Stimulated activated effector memory CD8-positive, alpha-beta T cell treated with anti-CD3 and anti-CD28 coated beads, Interleukin-12 subunit alpha, Interleukin-12 subunit beta, amount 100 ng/mL, for 72 hours (primary cell): ENCODE measurements around the gene TMEM120B.
A peak's percentile ranks its signal among the peaks of the same experiment; 100 is the strongest.

Source experiments
- ATAC-seq: fragments of 150-1000 bp; cut with Tn5 transposase; 2 replicates; pipeline ENCODE4 v1.10.0; 2021
- DNase-seq, 2 donors: peaks; one replicate each; pipeline ENCODE4 v3.0.0; 2021 to 2022; ENCODE audit warnings: low spot score in 2 of 2
- H3K27ac Mint-ChIP-seq: one replicate; pipeline ENCODE4 v1.8.0; 2022; ENCODE audit warnings: mild to moderate bottlenecking, mixed read lengths
- H3K36me3 Mint-ChIP-seq: one replicate; pipeline ENCODE4 v1.8.0; 2022; ENCODE audit warnings: mild to moderate bottlenecking, mixed read lengths
- H3K4me1 Mint-ChIP-seq: one replicate; pipeline ENCODE4 v1.8.0; 2022; ENCODE audit warnings: mixed read lengths
- H3K4me3 Mint-ChIP-seq: one replicate; pipeline ENCODE4 v1.8.0; 2022; ENCODE audit warnings: mild to moderate bottlenecking, mixed read lengths
- H3K9me3 Mint-ChIP-seq: one replicate; pipeline ENCODE4 v1.8.0; 2022; ENCODE audit warnings: mixed read lengths

Gene TMEM120B

GRCh38 chr12:121804417-121805111, 92.0 kb downstream of the TMEM120B start:
- H3K36me3 Mint-ChIP-seq, result peaks cover 74% of the 10 kb centered on the region
- DNase-seq (no peak), ATAC-seq (no peak)
- H3K4me3 Mint-ChIP-seq, result peak overlapping the region; percentile 97
- H3K27ac Mint-ChIP-seq, result peak overlapping the region; percentile 94
- H3K4me1 Mint-ChIP-seq, result peaks cover 36% of the 10 kb centered on the region
- H3K9me3 Mint-ChIP-seq, result no peaks in the 10 kb centered on the region

- DNase-seq, result no peak
- Mint-ChIP-seq H3K27ac (peak overlapping the region; percentile 94), H3K4me1 (peaks cover 36% of the 10 kb centered on the region), H3K4me3 (peak overlapping the region; percentile 97), H3K9me3 (no peaks in the 10 kb centered on the region), H3K36me3 (peaks cover 77% of the 10 kb centered on the region)
- ATAC-seq, result no peak
Measured at GRCh38 chr12:121805171-121806008, 92.8 kb downstream of the TMEM120B start.

- Mint-ChIP-seq H3K9me3 (no peaks in the 10 kb centered on the region), H3K27ac (peak overlapping the region; percentile 94), H3K36me3 (peaks cover 80% of the 10 kb centered on the region), H3K4me3 (peak overlapping the region; percentile 97), H3K4me1 (peaks cover 42% of the 10 kb centered on the region)
- ATAC-seq, result no peak
- no peak for DNase-seq
Measured at GRCh38 chr12:121806009-121806545, 93.5 kb downstream of the TMEM120B start.

GRCh38 chr12:121806546-121807423, 94.2 kb downstream of the TMEM120B start:
- ATAC-seq (no peak), DNase-seq (no peak)
- Mint-ChIP-seq H3K4me1 (peaks cover 46% of the 10 kb centered on the region), H3K9me3 (no peaks in the 10 kb centered on the region), H3K27ac (peak overlapping the region; percentile 94), H3K36me3 (peaks cover 80% of the 10 kb centered on the region), H3K4me3 (peak overlapping the region; percentile 97)

GRCh38 chr12:121807642-121808347, 95.2 kb downstream of the TMEM120B start:
- peak overlapping the region; percentile 97 for H3K4me3 Mint-ChIP-seq
- H3K27ac Mint-ChIP-seq, result peak overlapping the region; percentile 94
- H3K4me1 Mint-ChIP-seq, result peaks cover 45% of the 10 kb centered on the region
- no peaks in the 10 kb centered on the region for H3K9me3 Mint-ChIP-seq
- H3K36me3 Mint-ChIP-seq, result peaks cover 80% of the 10 kb centered on the region
- no peak for ATAC-seq
- DNase-seq, result no peak

DNA sequence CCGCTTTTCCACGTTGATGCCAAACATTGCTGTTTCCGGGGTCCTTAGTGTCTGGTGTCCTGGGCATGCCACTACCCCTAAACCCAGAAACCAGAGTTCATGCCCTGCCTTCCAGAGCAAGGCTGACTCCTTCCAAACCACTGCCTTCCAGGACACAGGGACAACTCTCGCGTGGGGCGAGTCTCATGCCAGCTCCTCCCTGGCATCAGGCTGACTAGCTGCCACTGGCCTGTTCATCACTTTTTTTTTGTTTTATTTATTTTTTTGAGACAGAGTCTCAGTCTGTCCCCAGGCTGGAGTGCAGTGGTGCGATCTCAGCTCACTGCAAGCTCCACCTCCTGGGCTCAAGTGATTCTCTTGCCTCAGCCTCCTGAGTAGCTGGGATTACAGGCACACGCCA, 96.1 kb downstream of the TMEM120B start:
- Mint-ChIP-seq H3K4me3 (peak overlapping the region; percentile 8), H3K27ac (peak overlapping the region; percentile 94), H3K9me3 (no peaks in the 10 kb centered on the region), H3K36me3 (peaks cover 82% of the 10 kb centered on the region), H3K4me1 (peaks cover 49% of the 10 kb centered on the region)
- DNase-seq (no peak), ATAC-seq (no peak)

DNA sequence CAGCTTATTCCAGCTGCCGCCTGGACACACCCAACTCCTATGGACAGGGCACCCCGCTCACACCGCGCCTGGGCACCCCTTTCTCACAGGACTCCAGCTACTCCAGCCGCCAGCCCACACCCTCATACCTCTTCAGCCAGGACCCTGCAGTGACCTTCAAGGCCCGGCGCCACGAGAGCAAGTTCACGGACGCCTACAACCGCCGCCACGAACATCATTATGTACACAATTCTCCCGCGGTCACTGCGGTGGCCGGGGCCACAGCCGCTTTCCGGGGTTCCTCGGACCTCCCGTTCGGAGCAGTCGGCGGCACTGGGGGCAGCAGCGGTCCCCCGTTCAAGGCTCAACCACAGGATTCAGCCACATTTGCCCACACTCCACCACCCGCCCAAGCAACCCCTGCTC, 97.2 kb downstream of the TMEM120B start:
- ATAC-seq, result no peak
- H3K4me3 Mint-ChIP-seq, result no peak overlapping the region
- no peaks in the 10 kb centered on the region for H3K9me3 Mint-ChIP-seq
- no peak for DNase-seq
- no peak overlapping the region for H3K27ac Mint-ChIP-seq
- H3K4me1 Mint-ChIP-seq, result peaks cover 52% of the 10 kb centered on the region
- H3K36me3 Mint-ChIP-seq, result peaks cover 89% of the 10 kb centered on the region

DNA sequence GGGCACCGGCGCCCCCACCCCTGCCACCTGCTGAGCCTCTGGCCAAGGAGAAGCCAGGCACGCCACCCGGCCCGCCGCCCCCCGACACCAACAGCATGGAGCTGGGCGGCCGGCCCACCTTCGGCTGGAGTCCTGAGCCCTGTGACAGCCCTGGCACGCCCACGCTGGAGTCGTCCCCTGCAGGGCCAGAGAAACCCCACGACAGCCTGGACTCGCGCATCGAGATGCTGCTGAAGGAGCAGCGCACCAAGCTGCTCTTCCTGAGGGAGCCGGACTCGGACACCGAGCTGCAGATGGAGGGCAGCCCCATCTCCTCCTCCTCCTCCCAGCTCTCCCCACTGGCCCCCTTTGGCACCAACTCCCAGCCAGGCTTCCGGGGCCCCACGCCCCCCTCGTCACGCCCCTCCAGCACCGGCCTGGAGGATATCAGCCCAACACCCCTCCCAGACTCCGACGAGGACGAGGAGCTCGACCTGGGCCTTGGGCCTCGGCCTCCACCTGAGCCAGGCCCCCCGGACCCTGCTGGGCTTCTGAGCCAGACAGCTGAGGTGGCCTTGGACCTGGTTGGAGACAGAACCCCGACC, 97.8 kb downstream of the TMEM120B start:
- H3K4me3 Mint-ChIP-seq, result peak overlapping the region; percentile 76
- DNase-seq (no peak), ATAC-seq (no peak)
- H3K4me1 Mint-ChIP-seq, result peaks cover 54% of the 10 kb centered on the region
- H3K27ac Mint-ChIP-seq, result peak overlapping the region; percentile 68
- H3K9me3 Mint-ChIP-seq, result no peaks in the 10 kb centered on the region
- peaks cover 95% of the 10 kb centered on the region for H3K36me3 Mint-ChIP-seq

DNA sequence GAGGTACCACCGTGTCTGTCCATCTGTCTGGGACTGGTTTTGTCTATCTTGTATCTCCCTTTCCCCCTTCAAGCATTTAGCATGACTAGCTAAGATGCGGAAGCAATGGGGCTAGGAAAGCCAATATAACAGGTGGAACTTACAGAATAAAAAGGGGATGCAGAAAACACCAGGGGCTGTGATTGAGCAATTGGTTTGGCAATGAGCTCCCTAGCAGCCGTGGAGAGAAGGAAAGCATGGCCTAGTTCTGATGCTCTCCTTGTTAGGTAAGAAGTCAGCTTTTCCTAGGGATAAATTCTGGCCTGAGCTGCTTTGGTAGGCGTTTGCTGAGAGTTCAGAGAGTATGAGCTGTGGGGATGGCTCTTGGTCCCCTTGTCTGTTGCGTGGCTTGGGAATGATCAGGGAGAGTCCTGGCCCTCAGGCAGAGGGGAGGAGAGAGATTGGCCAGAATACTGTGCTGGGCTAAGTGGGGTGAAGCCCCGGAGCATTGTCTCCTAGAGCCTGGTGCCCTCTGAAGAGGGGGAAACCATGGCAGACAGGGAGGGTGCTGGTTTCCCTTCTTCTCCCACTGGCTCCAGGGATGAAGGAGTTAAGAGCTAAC, 98.4 kb downstream of the TMEM120B start:
- H3K36me3 Mint-ChIP-seq, result peaks cover 97% of the 10 kb centered on the region
- H3K4me1 Mint-ChIP-seq, result peaks cover 54% of the 10 kb centered on the region
- DNase-seq (no peak), ATAC-seq (no peak)
- H3K9me3 Mint-ChIP-seq, result no peaks in the 10 kb centered on the region
- H3K27ac Mint-ChIP-seq, result peak overlapping the region; percentile 68
- peak overlapping the region; percentile 76 for H3K4me3 Mint-ChIP-seq

DNA sequence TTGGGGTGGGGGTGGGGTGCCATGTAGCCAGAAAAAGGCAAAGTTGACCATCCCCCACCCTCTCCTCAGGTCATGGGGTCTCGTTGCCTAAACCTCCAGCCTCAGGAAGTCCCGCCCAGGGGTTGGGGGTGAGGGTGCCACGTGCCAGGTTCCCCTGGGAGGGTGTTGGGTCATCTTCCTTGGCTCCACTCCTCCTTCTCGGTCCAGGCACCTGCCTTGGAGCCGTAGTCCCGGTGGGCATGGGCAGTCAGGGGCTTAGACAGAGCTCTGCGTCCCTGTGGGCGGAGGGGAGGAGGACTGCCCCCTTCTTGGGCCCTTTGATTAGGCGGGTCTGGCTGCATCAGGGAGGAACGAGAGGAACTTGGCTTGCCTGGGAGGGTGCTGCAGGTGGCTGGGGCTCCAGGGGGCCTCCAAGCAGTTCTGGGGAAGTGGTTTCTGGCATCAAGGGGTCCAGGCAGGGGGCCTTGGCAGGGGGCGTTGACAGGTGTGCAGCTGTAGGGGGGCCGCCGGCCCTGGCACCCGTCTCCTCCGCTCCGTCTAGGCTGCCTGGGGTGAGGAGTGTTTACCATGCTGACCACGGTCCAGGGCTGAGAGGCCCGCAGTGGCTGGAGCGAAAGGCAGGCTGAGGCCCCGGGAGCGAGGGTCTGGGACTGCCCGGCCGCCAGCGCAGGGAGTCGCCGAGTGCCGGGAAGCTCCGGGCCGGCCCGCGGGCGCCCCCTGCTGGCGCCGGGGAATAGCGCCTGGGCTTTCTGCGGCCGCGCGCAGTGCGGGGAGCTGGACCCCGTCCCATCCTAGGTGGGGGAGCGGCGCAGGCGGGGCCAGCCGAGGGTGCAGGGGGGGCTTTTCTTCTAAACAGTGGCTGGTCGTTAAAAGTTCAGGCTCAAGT, 99.1 kb downstream of the TMEM120B start:
- H3K36me3 Mint-ChIP-seq, result peaks cover 97% of the 10 kb centered on the region
- peaks cover 46% of the 10 kb centered on the region for H3K4me1 Mint-ChIP-seq
- DNase-seq (peak; percentile 83 to 89), ATAC-seq (peak; percentile 89)
- H3K4me3 Mint-ChIP-seq, result peak overlapping the region; percentile 76
- no peaks in the 10 kb centered on the region for H3K9me3 Mint-ChIP-seq
- H3K27ac Mint-ChIP-seq, result peak overlapping the region; percentile 68

DNA sequence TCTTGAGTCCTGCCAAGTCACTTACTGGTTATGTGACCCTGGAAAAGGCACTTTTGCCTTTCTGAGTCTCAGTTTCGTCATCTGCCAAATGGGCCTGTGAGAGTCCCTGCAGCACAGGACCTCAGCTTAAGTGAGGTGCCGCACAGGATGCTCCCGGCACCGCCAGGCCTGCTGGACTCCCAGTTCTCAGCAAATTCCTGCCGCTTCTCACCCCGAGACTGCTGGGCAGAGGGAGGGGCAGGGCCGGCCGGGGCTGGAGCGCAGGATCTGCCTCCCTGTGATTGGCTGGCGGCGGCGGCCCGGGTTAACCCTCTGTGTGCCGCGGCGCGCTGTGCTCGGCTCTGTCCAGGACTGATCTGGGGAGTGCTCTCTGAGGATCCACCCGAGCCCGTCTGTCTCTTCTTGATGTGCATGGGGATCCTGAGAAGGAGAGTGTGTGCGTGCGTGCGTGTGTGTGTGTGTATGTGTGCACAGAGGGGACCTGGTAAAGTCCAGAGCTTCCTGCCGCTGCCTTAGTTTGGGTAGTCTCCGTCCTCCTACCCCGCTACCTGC, 99.8 kb downstream of the TMEM120B start:
- peaks cover 39% of the 10 kb centered on the region for H3K4me1 Mint-ChIP-seq
- ATAC-seq, result peak; percentile 75
- peak overlapping the region; percentile 76 for H3K4me3 Mint-ChIP-seq
- peak in 1 of 2 donors; percentile 79 for DNase-seq
- no peaks in the 10 kb centered on the region for H3K9me3 Mint-ChIP-seq
- peak overlapping the region; percentile 67 for H3K27ac Mint-ChIP-seq
- H3K36me3 Mint-ChIP-seq, result peaks cover 97% of the 10 kb centered on the region

- ATAC-seq (no peak), DNase-seq (no peak)
- Mint-ChIP-seq H3K27ac (peak overlapping the region; percentile 67), H3K36me3 (peaks cover 97% of the 10 kb centered on the region), H3K4me1 (peaks cover 36% of the 10 kb centered on the region), H3K4me3 (peak overlapping the region; percentile 76), H3K9me3 (no peaks in the 10 kb centered on the region)
Measured at GRCh38 chr12:121812921-121813896, 100.7 kb downstream of the TMEM120B start.
